PFSK-1 (cell line): ENCODE results near the gene C1orf174.

ENCODE experiments used
- FOXP2 ChIP-seq: optimal IDR thresholded peaks from 2 replicates; pipeline ENCODE3; 2011; ENCODE audit warnings: borderline replicate concordance, control low read depth, inconsistent platforms; ENCODE audit not compliant: insufficient read depth; ENCODE audit errors: extremely low read length, extremely low read depth
- POLR2AphosphoS5 ChIP-seq: IDR thresholded peaks from 2 replicates; pipeline ENCODE4 v1.6.1; 2012; ENCODE audit warnings: low read depth, mild to moderate bottlenecking, control low read depth, low read length, moderate library complexity
- SIN3A ChIP-seq: IDR thresholded peaks from 2 replicates; pipeline ENCODE4 v1.6.1; 2012; ENCODE audit warnings: mild to moderate bottlenecking, low read length, moderate library complexity, borderline replicate concordance; ENCODE audit not compliant: insufficient read depth
- TAF1 ChIP-seq: IDR thresholded peaks from 2 replicates; pipeline ENCODE4 v1.6.1; 2012; ENCODE audit warnings: low read length, control low read depth, borderline replicate concordance; ENCODE audit not compliant: insufficient read depth
- TF ChIP-seq, protein P1 (sequence below), 2 experiments: IDR thresholded peaks; 2 replicates each; pipeline versions ENCODE4 v1.6.1 to v1.8.0; 2011 to 2012; ENCODE audit warnings: low read depth in 2 of 2, low read length in 2 of 2, control low read depth in 1 of 2, inconsistent platforms in 1 of 2, mild to moderate bottlenecking in 1 of 2, moderate library complexity in 1 of 2; ENCODE audit not compliant: insufficient read depth in 1 of 2

C1orf174 gene

DNA sequence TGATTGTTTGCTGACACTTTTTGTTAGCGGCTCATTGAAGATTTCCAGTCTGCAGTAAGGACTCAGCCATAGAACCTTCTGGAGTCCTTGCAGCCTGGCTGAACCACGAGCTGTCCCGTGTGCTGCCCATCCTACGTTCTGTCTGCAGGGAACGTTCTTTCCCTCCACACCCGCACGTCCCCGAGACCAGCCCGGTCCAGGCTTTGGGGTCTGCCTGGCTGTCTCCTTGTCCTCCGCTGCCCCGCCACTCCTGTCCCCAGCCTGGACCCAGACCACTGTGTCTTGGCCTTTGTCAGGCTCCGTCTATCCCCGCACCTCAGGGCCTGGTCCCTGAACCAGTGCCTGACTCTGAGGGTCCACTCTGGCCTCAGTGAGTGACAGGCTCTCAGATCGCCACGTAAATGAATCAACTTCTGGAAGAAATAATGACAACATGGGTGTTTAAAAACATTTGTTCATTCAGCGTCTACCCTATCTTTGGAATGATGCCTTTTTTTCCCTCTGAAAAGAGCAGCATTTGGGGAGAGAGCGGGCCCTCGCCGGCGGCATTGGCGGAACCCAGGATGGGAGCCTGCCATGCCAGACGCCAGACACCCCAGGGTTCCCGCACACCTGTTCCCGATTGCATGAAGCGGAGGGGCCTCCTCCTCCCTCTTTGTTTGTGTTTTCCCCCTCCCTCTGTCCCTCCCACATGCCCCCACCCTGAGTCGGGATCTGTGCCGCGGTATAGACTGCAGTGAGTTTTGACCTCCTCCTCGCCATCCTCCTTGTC lies 43.9 kb upstream of the C1orf174 start:
- TF ChIP-seq TAF1 (no peak), FOXP2 (no peak), SIN3A (no peak)
- TF ChIP-seq, protein P1, sequence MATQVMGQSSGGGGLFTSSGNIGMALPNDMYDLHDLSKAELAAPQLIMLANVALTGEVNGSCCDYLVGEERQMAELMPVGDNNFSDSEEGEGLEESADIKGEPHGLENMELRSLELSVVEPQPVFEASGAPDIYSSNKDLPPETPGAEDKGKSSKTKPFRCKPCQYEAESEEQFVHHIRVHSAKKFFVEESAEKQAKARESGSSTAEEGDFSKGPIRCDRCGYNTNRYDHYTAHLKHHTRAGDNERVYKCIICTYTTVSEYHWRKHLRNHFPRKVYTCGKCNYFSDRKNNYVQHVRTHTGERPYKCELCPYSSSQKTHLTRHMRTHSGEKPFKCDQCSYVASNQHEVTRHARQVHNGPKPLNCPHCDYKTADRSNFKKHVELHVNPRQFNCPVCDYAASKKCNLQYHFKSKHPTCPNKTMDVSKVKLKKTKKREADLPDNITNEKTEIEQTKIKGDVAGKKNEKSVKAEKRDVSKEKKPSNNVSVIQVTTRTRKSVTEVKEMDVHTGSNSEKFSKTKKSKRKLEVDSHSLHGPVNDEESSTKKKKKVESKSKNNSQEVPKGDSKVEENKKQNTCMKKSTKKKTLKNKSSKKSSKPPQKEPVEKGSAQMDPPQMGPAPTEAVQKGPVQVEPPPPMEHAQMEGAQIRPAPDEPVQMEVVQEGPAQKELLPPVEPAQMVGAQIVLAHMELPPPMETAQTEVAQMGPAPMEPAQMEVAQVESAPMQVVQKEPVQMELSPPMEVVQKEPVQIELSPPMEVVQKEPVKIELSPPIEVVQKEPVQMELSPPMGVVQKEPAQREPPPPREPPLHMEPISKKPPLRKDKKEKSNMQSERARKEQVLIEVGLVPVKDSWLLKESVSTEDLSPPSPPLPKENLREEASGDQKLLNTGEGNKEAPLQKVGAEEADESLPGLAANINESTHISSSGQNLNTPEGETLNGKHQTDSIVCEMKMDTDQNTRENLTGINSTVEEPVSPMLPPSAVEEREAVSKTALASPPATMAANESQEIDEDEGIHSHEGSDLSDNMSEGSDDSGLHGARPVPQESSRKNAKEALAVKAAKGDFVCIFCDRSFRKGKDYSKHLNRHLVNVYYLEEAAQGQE (IDR thresholded peaks at IDR 0.05; ENCODE audit: insufficient read depth in 1 of 2, low read depth in 2 of 2, low read length in 2 of 2), result no peak

DNA sequence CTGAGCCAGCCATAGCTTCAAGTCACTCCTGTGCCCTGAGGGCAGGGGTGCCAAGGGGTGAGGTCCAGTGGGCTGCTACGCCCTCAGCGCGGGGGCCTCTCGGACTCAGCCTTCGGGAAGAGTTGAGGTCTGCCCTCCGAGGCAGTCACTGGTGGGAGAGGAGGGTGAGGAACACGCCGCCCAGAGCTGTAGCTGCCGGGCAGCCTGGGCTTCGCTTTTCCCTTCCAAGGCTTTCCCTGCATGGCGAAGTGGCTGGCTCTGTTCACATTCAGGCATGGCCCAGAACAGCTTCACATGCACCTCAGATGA lies 43.0 kb upstream of the C1orf174 start:
- TF ChIP-seq TAF1, result no peak
- no peak for TF ChIP-seq FOXP2
- TF ChIP-seq, protein P1 (IDR thresholded peaks at IDR 0.05; ENCODE audit: insufficient read depth in 1 of 2, low read depth in 2 of 2, low read length in 2 of 2), result no peak
- TF ChIP-seq SIN3A, result no peak
- TF ChIP-seq POLR2AphosphoS5, result no peak

DNA sequence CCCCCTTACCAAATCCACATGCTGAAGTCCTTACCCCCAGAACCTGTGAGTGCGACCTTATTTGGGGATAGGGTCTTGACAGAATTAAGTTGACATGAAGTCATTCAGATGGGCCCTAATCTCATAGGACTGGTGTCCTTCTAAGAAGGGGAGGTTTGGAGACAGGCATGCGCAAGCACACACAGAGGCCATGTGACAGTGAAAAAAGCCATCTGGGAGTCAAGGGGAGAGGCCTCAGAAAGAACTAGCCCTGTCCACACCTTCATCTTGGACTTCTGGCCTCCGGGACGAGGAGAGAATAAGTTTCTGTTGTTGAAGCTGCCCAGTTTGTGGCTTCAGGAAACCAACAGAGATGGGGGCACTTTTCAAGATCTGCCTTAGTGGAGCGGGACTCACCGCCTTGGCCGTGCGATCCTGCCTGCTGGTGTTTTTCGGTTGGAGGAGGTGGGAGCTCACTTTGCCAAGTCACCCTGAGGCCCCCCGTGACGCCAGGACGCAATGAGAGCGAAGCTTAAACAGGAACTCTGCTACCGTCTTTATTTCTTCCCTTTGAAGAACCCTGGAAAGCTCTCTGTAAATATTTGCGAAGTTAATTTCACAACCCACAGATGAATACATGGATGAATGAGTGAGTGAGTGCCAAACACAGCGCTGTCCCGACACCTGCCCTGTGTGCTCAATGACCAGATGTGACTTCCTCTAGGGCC lies 42.5 kb upstream of the C1orf174 start:
- TF ChIP-seq FOXP2 (no peak), SIN3A (no peak), TAF1 (no peak), POLR2AphosphoS5 (no peak)
- TF ChIP-seq, protein P1 (IDR thresholded peaks at IDR 0.05; ENCODE audit: insufficient read depth in 1 of 2, low read depth in 2 of 2, low read length in 2 of 2), result no peak

DNA sequence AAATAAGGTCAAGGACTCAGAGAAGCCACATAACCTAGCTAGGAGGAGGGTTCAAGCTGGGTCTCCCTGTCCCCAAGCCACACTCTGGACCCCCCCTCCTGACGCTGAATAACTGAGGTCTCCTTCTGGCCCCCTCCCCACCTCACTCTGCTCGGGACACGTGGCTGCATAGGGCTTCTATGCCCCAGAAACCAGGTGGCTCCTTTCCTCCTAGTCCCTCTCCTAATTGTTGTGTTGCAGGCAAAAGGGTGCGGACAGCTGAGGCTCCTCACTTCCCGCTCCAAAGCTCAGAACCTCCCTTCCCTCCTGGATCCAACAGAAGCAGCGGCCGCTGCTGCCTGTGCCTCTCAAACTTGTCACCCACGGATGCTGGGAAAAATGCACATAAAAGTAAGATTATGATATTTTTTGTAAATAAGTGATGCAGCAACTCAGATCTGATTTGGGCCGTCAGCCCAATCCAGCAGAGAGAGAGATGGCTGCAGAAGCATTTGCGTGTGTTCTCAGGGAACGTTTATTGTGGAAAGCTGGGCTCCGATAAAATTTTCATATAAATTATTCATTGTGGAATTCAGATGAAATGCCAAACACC lies 40.8 kb upstream of the C1orf174 start:
- TF ChIP-seq, protein P1 (IDR thresholded peaks at IDR 0.05; ENCODE audit: insufficient read depth in 1 of 2, low read depth in 2 of 2, low read length in 2 of 2), result no peak
- TF ChIP-seq FOXP2, result no peak
- no peak for TF ChIP-seq SIN3A
- TF ChIP-seq TAF1, result no peak
- TF ChIP-seq POLR2AphosphoS5, result no peak
